HG03565 (cell line): ENCODE results near the gene MARCKS.

Source experiments
- ATAC-seq: cut with Tn5 transposase; IDR thresholded peaks from one replicate; pipeline ENCODE4 v1.9.1; 2021; ENCODE audit warnings: mild to moderate bottlenecking, moderate library complexity; ENCODE audit not compliant: unreplicated experiment

Gene MARCKS

GRCh38 chr6:113856625-113857555 is at the start of gene MARCKS:
Gene MARCKS (plus strand): TSS chr6:113857345. CDS start chr6:113857746, 401 bp downstream.
- peak; percentile 28 for ATAC-seq

GRCh38 chr6:113809826-113810225 is 47.3 kb upstream of the MARCKS start:
- peak; percentile 37 for ATAC-seq

- no peak for ATAC-seq
Measured at GRCh38 chr6:113813142-113813541, 44.0 kb upstream of the MARCKS start.

GRCh38 chr6:113818578-113818977 is 38.6 kb upstream of the MARCKS start:
- ATAC-seq = no peak

GRCh38 chr6:113819169-113819830 is 37.8 kb upstream of the MARCKS start:
- ATAC-seq = no peak

- no peak for ATAC-seq
Measured at GRCh38 chr6:113820761-113821160, 36.4 kb upstream of the MARCKS start.

GRCh38 chr6:113821445-113821844 is 35.7 kb upstream of the MARCKS start:
- ATAC-seq = no peak

GRCh38 chr6:113823916-113824315 is 33.2 kb upstream of the MARCKS start:
- ATAC-seq = no peak

- no peak for ATAC-seq
Measured at GRCh38 chr6:113824411-113824810, 32.7 kb upstream of the MARCKS start.

- ATAC-seq = no peak
Measured at GRCh38 chr6:113824866-113825265, 32.3 kb upstream of the MARCKS start.

GRCh38 chr6:113825781-113826180 is 31.4 kb upstream of the MARCKS start:
- no peak for ATAC-seq

GRCh38 chr6:113828984-113829695 is 28.0 kb upstream of the MARCKS start:
- ATAC-seq = no peak

- no peak for ATAC-seq
Measured at GRCh38 chr6:113829696-113830045, 27.5 kb upstream of the MARCKS start.

GRCh38 chr6:113830140-113830539 is 27.0 kb upstream of the MARCKS start:
- ATAC-seq = no peak

GRCh38 chr6:113833537-113833936 is 23.6 kb upstream of the MARCKS start:
- no peak for ATAC-seq

- ATAC-seq = no peak
Measured at GRCh38 chr6:113837170-113837569, 20.0 kb upstream of the MARCKS start.

- ATAC-seq = peak; percentile 73
Measured at GRCh38 chr6:113842165-113842564, 15.0 kb upstream of the MARCKS start.

- ATAC-seq = no peak
Measured at GRCh38 chr6:113843500-113844073, 13.6 kb upstream of the MARCKS start.

- ATAC-seq = no peak
Measured at GRCh38 chr6:113846577-113846976, 10.6 kb upstream of the MARCKS start.

- ATAC-seq = no peak
Measured at GRCh38 chr6:113847447-113847846, 9.7 kb upstream of the MARCKS start.

- no peak for ATAC-seq
Measured at GRCh38 chr6:113848280-113848679, 8.9 kb upstream of the MARCKS start.
